Stimulated activated CD8-positive, alpha-beta memory T cell treated with anti-CD3 and anti-CD28 coated beads, Interleukin-4, amount 100 ng/mL, for 48 hours (primary cell): Measurements from ENCODE around the gene NDUFAF8.
A peak's percentile ranks its signal among the peaks of the same experiment; 100 is the strongest.

Source experiments
- DNase-seq: peaks from one replicate; pipeline ENCODE4 v3.0.0-alpha.2; 2020

NDUFAF8 gene

DNA sequence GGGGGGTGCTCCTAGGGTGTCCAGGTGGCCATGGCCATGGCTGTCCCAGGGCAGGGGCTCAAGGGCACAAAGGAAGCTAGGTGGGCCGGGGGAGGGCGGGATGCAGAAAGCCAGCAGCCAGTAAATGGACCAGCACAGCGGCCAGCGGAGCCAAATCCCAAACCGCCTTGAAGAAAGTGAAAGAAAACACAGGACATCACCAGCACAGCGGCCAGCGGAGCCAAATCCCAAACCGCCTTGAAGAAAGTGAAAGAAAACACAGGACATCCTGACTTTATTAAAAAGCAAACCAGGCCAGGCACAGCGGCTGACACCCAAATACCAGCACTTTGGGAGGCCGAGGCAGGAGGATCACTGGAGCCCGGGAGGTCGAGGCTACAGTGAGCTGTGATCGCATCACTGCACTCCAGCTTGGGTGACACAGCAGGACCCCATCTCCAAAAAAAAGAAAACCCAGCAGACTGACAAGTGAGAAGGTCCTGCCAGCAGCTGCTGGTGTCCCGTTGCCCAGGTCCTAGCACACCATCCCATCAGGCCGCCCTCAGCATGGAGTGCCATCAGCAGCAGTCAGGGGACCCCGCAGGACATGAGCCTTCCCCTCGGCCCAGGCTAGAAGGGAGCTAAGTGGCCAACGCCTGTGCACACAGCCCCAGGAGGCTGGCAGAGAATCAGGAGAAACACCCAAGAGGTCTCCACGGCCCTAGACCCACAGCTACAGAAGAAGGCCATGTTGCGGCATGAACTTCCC lies 39.0 kb downstream of the NDUFAF8 start:
- no peak for DNase-seq

DNA sequence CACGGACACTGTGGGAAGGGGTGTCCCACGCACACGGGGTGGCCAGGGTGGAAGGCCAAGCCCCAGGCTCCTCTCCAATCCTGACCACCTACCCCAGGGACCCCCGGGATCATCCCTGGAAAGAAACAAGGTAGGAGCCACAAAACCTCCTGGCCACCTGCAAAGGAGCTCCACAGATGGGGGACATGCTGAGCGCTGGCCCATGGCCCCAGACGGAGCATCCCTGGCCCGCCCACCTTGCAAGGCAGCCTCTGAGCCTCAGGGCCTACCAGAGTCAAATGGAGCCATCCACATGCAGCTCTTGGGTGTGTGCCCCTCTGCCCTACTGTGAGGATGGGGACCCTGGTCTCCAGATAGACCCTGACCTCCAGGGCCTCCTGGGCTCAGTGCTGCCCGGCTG lies 39.7 kb downstream of the NDUFAF8 start:
- DNase-seq: no peak

GRCh38 chr17:81279278-81280275 lies 40.5 kb downstream of the NDUFAF8 start:
- no peak for DNase-seq

- no peak for DNase-seq
Observed at GRCh38 chr17:81280571-81280970, 41.5 kb downstream of the NDUFAF8 start.

DNA sequence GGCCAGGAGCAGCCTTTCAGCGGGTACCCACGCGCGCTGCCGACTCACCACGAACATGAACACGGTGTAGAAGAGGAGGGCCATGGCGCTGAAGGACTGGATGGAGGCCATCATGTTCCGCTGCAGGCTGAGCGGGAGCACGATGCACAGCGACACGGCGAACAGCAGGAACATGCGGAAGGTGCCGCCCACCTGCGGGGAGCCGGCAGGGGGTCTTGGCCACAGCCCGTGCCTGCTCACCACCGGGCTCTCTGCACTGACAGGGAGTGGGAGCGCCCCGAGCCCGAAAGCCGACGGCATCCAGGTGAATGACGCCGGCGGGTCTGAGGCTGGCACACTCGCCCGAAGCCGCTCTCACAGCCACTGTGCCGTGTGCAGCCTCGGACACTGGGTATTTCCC lies 43.0 kb downstream of the NDUFAF8 start:
- no peak for DNase-seq

- DNase-seq: no peak
Observed at GRCh38 chr17:81282876-81283275, 43.8 kb downstream of the NDUFAF8 start.

GRCh38 chr17:81285179-81285878 lies 46.2 kb downstream of the NDUFAF8 start:
- peak; percentile 77 for DNase-seq

GRCh38 chr17:81285894-81286293 lies 46.8 kb downstream of the NDUFAF8 start:
- DNase-seq: no peak

DNA sequence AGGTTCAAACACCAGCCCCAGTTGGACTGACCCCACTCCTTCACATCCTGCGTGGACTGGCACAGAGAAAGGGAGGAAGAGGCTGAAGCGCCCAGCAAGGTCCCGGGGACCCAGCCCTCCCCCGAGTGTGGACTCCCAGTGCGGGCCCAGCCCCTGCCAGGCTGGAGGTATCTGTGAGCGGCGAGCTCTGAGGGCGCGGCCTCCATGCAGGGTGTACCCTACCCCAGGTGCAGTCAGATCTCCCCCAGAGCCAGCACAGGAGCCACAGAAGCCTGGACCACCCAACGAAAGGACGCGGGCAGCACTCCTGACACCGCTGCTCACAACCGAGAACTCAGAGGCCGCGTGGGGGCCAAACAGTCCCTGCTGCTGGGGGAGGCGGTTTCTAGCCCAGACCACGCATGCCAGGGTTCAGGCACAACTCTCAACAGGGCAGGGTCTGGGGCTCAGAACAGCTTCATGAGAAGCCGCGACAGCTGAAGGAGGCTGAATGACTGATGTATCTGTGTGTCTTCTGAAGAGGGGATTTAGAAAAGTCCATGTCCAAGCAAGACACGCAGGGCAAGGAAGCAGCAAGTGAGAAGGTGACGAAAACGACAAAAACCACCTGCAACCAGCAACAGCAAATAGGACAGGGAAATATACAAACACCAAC lies 47.5 kb downstream of the NDUFAF8 start:
- DNase-seq: no peak

DNA sequence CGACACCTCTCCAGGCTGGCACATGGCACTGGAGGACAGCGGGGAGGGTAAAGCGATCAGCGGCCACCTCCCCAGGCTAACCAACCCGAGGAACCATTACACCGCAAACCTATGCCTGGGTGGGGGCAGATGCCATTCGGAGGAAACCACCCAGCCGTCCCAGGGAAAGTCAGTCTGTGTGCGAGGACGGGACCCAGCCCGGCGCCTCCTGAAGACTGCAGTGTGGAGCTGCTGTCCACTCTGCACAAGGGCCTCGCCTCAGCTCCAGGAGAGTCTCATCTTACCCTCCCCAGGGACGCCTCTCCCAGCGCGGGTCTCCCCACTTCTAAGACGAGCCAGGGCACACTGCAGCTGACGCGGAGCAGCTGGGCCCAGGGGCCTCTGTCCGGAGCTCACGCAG lies 48.0 kb downstream of the NDUFAF8 start:
- no peak for DNase-seq

GRCh38 chr17:81287741-81288430 lies 48.8 kb downstream of the NDUFAF8 start:
- no peak for DNase-seq

GRCh38 chr17:81288715-81289114 lies 49.6 kb downstream of the NDUFAF8 start:
- DNase-seq: no peak

GRCh38 chr17:81289627-81290026 lies 50.5 kb downstream of the NDUFAF8 start:
- no peak for DNase-seq

DNA sequence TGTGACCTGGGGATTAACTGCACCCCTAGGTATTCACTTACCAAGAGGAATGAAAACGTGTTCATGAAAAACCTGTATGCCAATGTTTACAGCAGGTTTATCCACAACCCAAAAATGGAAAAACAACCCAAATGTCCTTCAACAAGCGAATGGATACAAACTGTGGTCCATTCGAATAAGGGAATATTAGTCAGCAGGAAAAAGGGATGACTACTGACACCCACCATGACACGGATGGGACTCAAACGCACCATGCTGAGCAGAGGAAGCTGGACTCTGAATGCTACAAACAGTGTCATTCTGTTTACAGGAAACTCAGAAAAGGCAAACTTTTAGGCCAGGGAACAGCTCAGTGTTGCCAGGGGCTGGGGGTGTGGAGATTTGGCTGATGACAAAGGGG lies 51.1 kb downstream of the NDUFAF8 start:
- DNase-seq: no peak
